C4-2B (cell line): ENCODE measurements around the gene TAF11.

ENCODE experiments used
- H3K27ac ChIP-seq: fragments of 450-650 bp; 2 replicates; pipeline ENCODE4 v1.5.1; 2017
- ZFX ChIP-seq: fragments of 450-650 bp; IDR thresholded peaks from 2 replicates; pipeline ENCODE4 v1.6.1; 2017
- TF ChIP-seq, protein P1 (sequence below): fragments of 450-650 bp; conservative IDR thresholded peaks from 2 replicates; pipeline ENCODE4 v1.5.1; 2017; ENCODE audit warnings: mild to moderate bottlenecking

The TAF11 gene

GRCh38 chr6:34837528-34837927, 50.3 kb downstream of the TAF11 start:
- no peak overlapping the region for H3K27ac ChIP-seq
- no peak for TF ChIP-seq ZFX
- TF ChIP-seq, protein P1, sequence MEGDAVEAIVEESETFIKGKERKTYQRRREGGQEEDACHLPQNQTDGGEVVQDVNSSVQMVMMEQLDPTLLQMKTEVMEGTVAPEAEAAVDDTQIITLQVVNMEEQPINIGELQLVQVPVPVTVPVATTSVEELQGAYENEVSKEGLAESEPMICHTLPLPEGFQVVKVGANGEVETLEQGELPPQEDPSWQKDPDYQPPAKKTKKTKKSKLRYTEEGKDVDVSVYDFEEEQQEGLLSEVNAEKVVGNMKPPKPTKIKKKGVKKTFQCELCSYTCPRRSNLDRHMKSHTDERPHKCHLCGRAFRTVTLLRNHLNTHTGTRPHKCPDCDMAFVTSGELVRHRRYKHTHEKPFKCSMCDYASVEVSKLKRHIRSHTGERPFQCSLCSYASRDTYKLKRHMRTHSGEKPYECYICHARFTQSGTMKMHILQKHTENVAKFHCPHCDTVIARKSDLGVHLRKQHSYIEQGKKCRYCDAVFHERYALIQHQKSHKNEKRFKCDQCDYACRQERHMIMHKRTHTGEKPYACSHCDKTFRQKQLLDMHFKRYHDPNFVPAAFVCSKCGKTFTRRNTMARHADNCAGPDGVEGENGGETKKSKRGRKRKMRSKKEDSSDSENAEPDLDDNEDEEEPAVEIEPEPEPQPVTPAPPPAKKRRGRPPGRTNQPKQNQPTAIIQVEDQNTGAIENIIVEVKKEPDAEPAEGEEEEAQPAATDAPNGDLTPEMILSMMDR: no peak

- H3K27ac ChIP-seq: no peak overlapping the region
- TF ChIP-seq, protein P1: no peak
- TF ChIP-seq ZFX: no peak
Observed at GRCh38 chr6:34836451-34836850, 51.4 kb downstream of the TAF11 start.

DNA sequence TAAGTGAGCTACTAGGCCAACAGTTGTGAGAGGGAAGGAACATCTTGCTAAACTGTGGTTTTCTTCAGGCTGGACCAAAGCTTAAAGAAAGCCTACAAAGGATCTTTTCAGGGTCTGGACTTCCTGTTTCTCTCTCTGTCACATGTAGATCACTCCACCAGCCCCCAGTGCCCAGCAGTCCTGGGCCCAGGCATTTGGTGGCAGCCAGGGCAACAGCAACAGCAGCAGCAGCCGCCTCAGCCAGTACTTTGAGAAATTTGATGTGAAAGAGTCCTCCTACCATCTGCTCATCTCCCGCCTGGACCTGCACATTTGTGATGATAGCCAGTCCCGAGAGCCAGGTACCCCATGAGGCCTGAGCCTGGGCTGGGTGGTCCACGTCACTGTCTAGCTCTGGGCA, 51.8 kb downstream of the TAF11 start:
- no peak overlapping the region for H3K27ac ChIP-seq
- no peak for TF ChIP-seq ZFX
- TF ChIP-seq, protein P1: no peak

GRCh38 chr6:34834789-34835518, 52.9 kb downstream of the TAF11 start:
- TF ChIP-seq, protein P1: no peak
- no peak for TF ChIP-seq ZFX
- H3K27ac ChIP-seq: no peak overlapping the region

DNA sequence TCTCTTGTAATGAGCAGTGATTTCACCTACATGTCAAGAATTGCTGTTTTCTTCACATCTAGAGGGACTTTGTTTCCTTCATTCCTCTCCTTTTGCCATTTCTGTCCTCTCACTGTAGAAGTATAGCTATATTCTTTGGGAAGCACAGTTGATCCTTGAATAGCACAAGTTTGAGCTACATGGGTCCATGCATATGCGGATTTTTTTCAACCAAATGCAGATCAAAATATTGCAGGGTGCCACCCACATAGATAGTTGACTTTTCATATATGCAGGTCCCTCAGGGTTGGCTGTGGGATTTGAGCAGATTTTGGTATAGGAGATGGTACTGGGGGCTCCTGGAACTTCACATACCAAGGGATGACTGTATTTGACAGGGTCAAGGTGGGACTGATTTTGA, 54.9 kb downstream of the TAF11 start:
- H3K27ac ChIP-seq: no peak overlapping the region
- TF ChIP-seq, protein P1: no peak
- TF ChIP-seq ZFX: no peak

- no peak overlapping the region for H3K27ac ChIP-seq
- no peak for TF ChIP-seq ZFX
- TF ChIP-seq, protein P1: no peak
Observed at GRCh38 chr6:34829137-34829536, 58.7 kb downstream of the TAF11 start.
